Common myeloid progenitor, CD34-positive (primary cell): ENCODE data around the gene SDK2.
A peak's percentile ranks its signal among the peaks of the same experiment; 100 is the strongest.
"Not testable (repeated sequence)": the region's sequence is repeated elsewhere in the genome, so short reads cannot be mapped to it uniquely, and the experiment has no call there.

Experiments used
- CTCF ChIA-PET: fragments of 350-600 bp; sonication (Branson Sonifier 250); formaldehyde crosslinking; loops from one replicate; lab custom pipeline; 2021; ENCODE audit warnings: antibody characterized with exemption; lab: Charles Lee
- POLR2A ChIA-PET: fragments of 350-600 bp; sonication (Branson Sonifier 250); formaldehyde crosslinking; loops from one replicate; lab custom pipeline; 2021; ENCODE audit warnings: antibody characterized with exemption; lab: Charles Lee
- DNase-seq, 3 donors: peaks; one replicate each; pipeline versions ENCODE4 v3.0.0 to v3.0.0-alpha.2; 2013
- H3K27ac ChIP-seq, 2 experiments: 1 replicate in 1 of 2; 2 replicates in 1 of 2; pipeline ENCODE4 v1.7.0; 2013; ENCODE audit warnings: inconsistent platforms in 2 of 2, low read length in 2 of 2, mild to moderate bottlenecking in 2 of 2, low read depth in 1 of 2, moderate library complexity in 1 of 2; ENCODE audit not compliant: severe bottlenecking in 2 of 2, insufficient read depth in 1 of 2, poor library complexity in 1 of 2
- H3K27me3 ChIP-seq, 5 experiments: replicated peaks in 2 of 5; 1 replicate in 3 of 5; 2 replicates in 2 of 5; pipeline versions ENCODE4 v1.6.1 to v1.7.0; 2013; ENCODE audit warnings: low read length in 4 of 5, mild to moderate bottlenecking in 2 of 5, moderate library complexity in 2 of 5, inconsistent platforms in 1 of 5; ENCODE audit not compliant: insufficient read depth in 5 of 5, control insufficient read depth in 4 of 5
- H3K36me3 ChIP-seq, 4 experiments: 1 replicate in 2 of 4; 2 replicates in 2 of 4; pipeline versions ENCODE4 v1.6.1 to v1.7.0; 2013; ENCODE audit warnings: low read length in 3 of 4, control low read depth in 1 of 4, mild to moderate bottlenecking in 1 of 4; ENCODE audit not compliant: control insufficient read depth in 4 of 4, insufficient read depth in 4 of 4
- H3K4me1 ChIP-seq, 4 experiments: 1 replicate in 3 of 4; 2 replicates in 1 of 4; pipeline versions ENCODE4 v1.6.1 to v1.7.1; 2013; ENCODE audit warnings: low read length in 3 of 4, mild to moderate bottlenecking in 3 of 4, control low read depth in 1 of 4, inconsistent platforms in 1 of 4, moderate library complexity in 1 of 4; ENCODE audit not compliant: control insufficient read depth in 4 of 4, insufficient read depth in 4 of 4; ENCODE audit errors: control extremely low read depth in 1 of 4
- H3K4me3 ChIP-seq, 7 experiments: 1 replicate in 4 of 7; 2 replicates in 3 of 7; pipeline versions ENCODE4 v1.5.1 to v1.7.0; 2013; ENCODE audit warnings: mild to moderate bottlenecking in 7 of 7, low read length in 6 of 7, moderate library complexity in 6 of 7, inconsistent platforms in 2 of 7, low read depth in 2 of 7, control low read depth in 1 of 7; ENCODE audit not compliant: insufficient read depth in 4 of 7, control insufficient read depth in 1 of 7; ENCODE audit errors: extremely low read depth in 1 of 7
- H3K9me3 ChIP-seq, 5 experiments: 1 replicate in 4 of 5; 2 replicates in 1 of 5; pipeline versions ENCODE4 v1.6.1 to v1.7.1; 2013; ENCODE audit warnings: low read length in 4 of 5, mild to moderate bottlenecking in 2 of 5, inconsistent platforms in 1 of 5, low read depth in 1 of 5, moderate library complexity in 1 of 5; ENCODE audit not compliant: control insufficient read depth in 4 of 5, insufficient read depth in 2 of 5; ENCODE audit errors: control extremely low read depth in 1 of 5
- WGBS: methylation state at CpG from one replicate; pipeline ENCODE4 v1.1.5; 2013; ENCODE audit not compliant: insufficient coverage; 5-methylcytosine and 5-hydroxymethylcytosine counted together

Gene SDK2

GRCh38 chr17:73312887-73313286 is 331.4 kb downstream of the SDK2 start:
- WGBS: 68% methylated on average over 4 of the region's 11 CpGs
- POLR2A ChIA-PET, DNase-seq, H3K36me3 ChIP-seq, H3K9me3 ChIP-seq, H3K27me3 ChIP-seq, H3K27ac ChIP-seq: not testable (repeated sequence)
- CTCF ChIA-PET: interaction anchor here (0.8 to 1.2 kb wide), 2 partner anchors 10 to 11 kb away, joined by 3 read pairs; no protein-coding TSS in a partner anchor
- H3K4me3 ChIP-seq: peak overlapping the region in 2 of 7 experiments; percentile 82 to 85
- peaks cover 0 to 36% (median 33%) of the 10 kb centered on the region in 4 experiments for H3K4me1 ChIP-seq

- DNase-seq: peak; percentile 81 to 88 (median 83)
- POLR2A ChIA-PET: no interaction called here
- H3K4me1 ChIP-seq: peaks cover 0 to 36% (median 35%) of the 10 kb centered on the region in 4 experiments
- H3K4me3 ChIP-seq: peak within 1 kb of the TSS; percentile 72 to 88 (median 81)
- no peaks in the 10 kb centered on the region for H3K9me3 ChIP-seq
- CTCF ChIA-PET: interaction anchor here (0.8 to 1.2 kb wide), 4 partner anchors 11 to 58 kb away, joined by 3 to 6 read pairs (median 4); no protein-coding TSS in a partner anchor
- peak within 1 kb of the TSS in 1 of 2 experiments; percentile 66 for H3K27ac ChIP-seq
- no peaks in the 10 kb centered on the region for H3K36me3 ChIP-seq
- 3% methylated on average over 69 of the region's 71 CpGs for WGBS
- H3K27me3 ChIP-seq: peaks cover 0 to 2% (median 0%) of the 10 kb centered on the region in 5 experiments
Measured at GRCh38 chr17:73311781-73312641, 332.2 kb downstream of the SDK2 start, which contains the start of gene CDC42EP4. TSS of gene CDC42EP4 (minus strand) at chr17:73312001. CDS start at chr17:73286500, 25,501 bp downstream.

DNA sequence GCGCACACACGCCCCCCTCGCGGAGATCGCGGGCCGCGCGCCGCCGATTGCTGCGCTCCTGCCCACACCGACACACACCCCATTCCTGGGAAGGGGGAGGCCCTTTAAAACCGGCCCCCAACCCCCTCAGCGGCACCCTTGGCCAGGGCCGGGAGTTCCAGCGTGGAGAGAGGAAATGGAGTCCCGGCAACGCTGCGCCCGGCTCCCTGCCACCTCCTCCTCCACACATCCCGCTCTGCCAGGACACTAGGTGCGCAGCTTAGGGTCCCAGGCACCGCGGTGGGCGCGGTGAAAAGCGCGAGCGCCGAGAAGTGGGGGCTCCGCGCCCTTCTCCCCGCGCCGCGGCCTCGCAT is 332.8 kb downstream of the SDK2 start:
- Histone ChIP-seq H3K36me3 (no peaks in the 10 kb centered on the region), H3K4me1 (peaks cover 0 to 41% (median 36%) of the 10 kb centered on the region in 4 experiments), H3K27ac (peak overlapping the region in 1 of 2 experiments; percentile 66), H3K9me3 (no peaks in the 10 kb centered on the region), H3K27me3 (peaks cover 0 to 2% (median 0%) of the 10 kb centered on the region in 5 experiments), H3K4me3 (peak overlapping the region; percentile 72 to 88 (median 81))
- no peak for DNase-seq
- 0% methylated on average over 8 of the region's 38 CpGs for WGBS
- POLR2A ChIA-PET: no interaction called here
- CTCF ChIA-PET: interaction anchor here (0.8 to 2.9 kb wide), 5 partner anchors 13 to 60 kb away, joined by 4 to 12 read pairs (median 6); no protein-coding TSS in a partner anchor

- Histone ChIP-seq H3K9me3 (no peaks in the 10 kb centered on the region), H3K4me1 (peaks cover 0 to 52% (median 44%) of the 10 kb centered on the region in 4 experiments), H3K27me3 (peaks cover 0 to 2% (median 0%) of the 10 kb centered on the region in 5 experiments), H3K4me3 (peak overlapping the region; percentile 49 to 88 (median 81)), H3K27ac (peak overlapping the region in 1 of 2 experiments; percentile 63), H3K36me3 (no peaks in the 10 kb centered on the region)
- DNase-seq: peak in 2 of 3 donors; percentile 32 to 55
- WGBS: 31% methylated on average over 12 of the region's 21 CpGs
- CTCF ChIA-PET: interaction anchor here (0.8 to 2.9 kb wide), 4 partner anchors 11 to 351 kb away, joined by 3 to 12 read pairs (median 7); no protein-coding TSS in a partner anchor
- POLR2A ChIA-PET: no interaction called here
Measured at GRCh38 chr17:73309727-73310596, 334.3 kb downstream of the SDK2 start.

- CTCF ChIA-PET: interaction anchor here (1.2 to 2.9 kb wide), 2 partner anchors 10 to 43 kb away, joined by 3 to 8 read pairs; no protein-coding TSS in a partner anchor
- H3K27ac ChIP-seq, POLR2A ChIA-PET, H3K4me3 ChIP-seq, DNase-seq, H3K27me3 ChIP-seq, H3K9me3 ChIP-seq, H3K36me3 ChIP-seq: not testable (repeated sequence)
- no CpG with 5 or more reads among the region's 5 CpGs for WGBS
- peaks cover 0 to 56% (median 45%) of the 10 kb centered on the region in 4 experiments for H3K4me1 ChIP-seq
Measured at GRCh38 chr17:73308959-73309358, 335.3 kb downstream of the SDK2 start.

GRCh38 chr17:73308017-73308823 is 336.0 kb downstream of the SDK2 start:
- no peaks in the 10 kb centered on the region for H3K27me3 ChIP-seq
- no peaks in the 10 kb centered on the region for H3K36me3 ChIP-seq
- 80% methylated on average over 15 of the region's 23 CpGs for WGBS
- no peaks in the 10 kb centered on the region for H3K9me3 ChIP-seq
- POLR2A ChIA-PET: no interaction called here
- no peak for DNase-seq
- peaks cover 0 to 56% (median 45%) of the 10 kb centered on the region in 4 experiments for H3K4me1 ChIP-seq
- CTCF ChIA-PET: interaction anchor here (1.2 to 2.9 kb wide), 2 partner anchors 9 to 42 kb away, joined by 3 to 8 read pairs; no protein-coding TSS in a partner anchor
- no peak overlapping the region for H3K27ac ChIP-seq
- no peak overlapping the region for H3K4me3 ChIP-seq
